GM12878 (cell line): ENCODE data around the gene MACROD2. TPM values are rescaled to one million over a fixed set of nuclear protein-coding genes. Genes with fewer than 3 reads are reported as not detected.

Experiments
- BACH1 ChIP-seq: fragments of 450-650 bp; IDR thresholded peaks from 2 replicates; pipeline ENCODE4 v1.6.1; 2017; ENCODE audit warnings: mild to moderate bottlenecking, borderline replicate concordance
- CBX5 ChIP-seq: sonication (generic); IDR thresholded peaks from 2 replicates; pipeline ENCODE4 v1.6.1; 2016; ENCODE audit warnings: low read depth, moderate library complexity, mild to moderate bottlenecking, inconsistent platforms
- EP300 ChIP-seq, 2 experiments: fragments of 150-350 bp in 1 of 2; IDR thresholded peaks; 2 replicates each; pipeline ENCODE4 v1.6.1; 2011 to 2012; ENCODE audit warnings: low read depth in 2 of 2, low read length in 2 of 2, borderline replicate concordance in 1 of 2, improper control_type of control experiment in 1 of 2, inconsistent platforms in 1 of 2; ENCODE audit not compliant: control insufficient read depth in 1 of 2
- ESRRA ChIP-seq: IDR thresholded peaks from 2 replicates; pipeline ENCODE4 v1.6.1; 2012; ENCODE audit warnings: mild to moderate bottlenecking, low read length, improper control_type of control experiment
- FOXK2 ChIP-seq: fragments of 450-650 bp; IDR thresholded peaks from 2 replicates; pipeline ENCODE4 v1.6.1; 2017; ENCODE audit warnings: mild to moderate bottlenecking, moderate library complexity
- FOXM1 ChIP-seq: IDR thresholded peaks from 2 replicates; pipeline ENCODE4 v1.6.1; 2012; ENCODE audit warnings: low read depth, mild to moderate bottlenecking, inconsistent platforms, low read length, moderate library complexity
- GATAD2B ChIP-seq: fragments of 450-650 bp; conservative IDR thresholded peaks from 2 replicates; pipeline ENCODE4 v1.6.1; 2017; ENCODE audit warnings: low read depth, mild to moderate bottlenecking, moderate library complexity
- IKZF2 ChIP-seq, 2 experiments: fragments of 450-650 bp; IDR thresholded peaks; 2 replicates each; pipeline ENCODE4 v1.6.1; 2017; ENCODE audit warnings: mild to moderate bottlenecking in 2 of 2, moderate library complexity in 2 of 2
- KAT2A ChIP-seq: conservative IDR thresholded peaks from 2 replicates; pipeline ENCODE4 v1.6.1; 2011; ENCODE audit warnings: low read depth, low read length; ENCODE audit not compliant: control insufficient read depth
- MTA3 ChIP-seq: IDR thresholded peaks from 2 replicates; pipeline ENCODE4 v1.6.1; 2012; ENCODE audit warnings: low read length, inconsistent platforms, borderline replicate concordance
- NFXL1 ChIP-seq: fragments of 450-650 bp; IDR thresholded peaks from 2 replicates; pipeline ENCODE4 v1.6.1; 2017; ENCODE audit warnings: antibody characterized with exemption, mild to moderate bottlenecking, borderline replicate concordance
- NR2F1 ChIP-seq: fragments of 450-650 bp; conservative IDR thresholded peaks from 2 replicates; pipeline ENCODE4 v1.6.1; 2017; ENCODE audit warnings: mild to moderate bottlenecking
- POLR2AphosphoS5 ChIP-seq: IDR thresholded peaks from 2 replicates; pipeline ENCODE4 v1.6.1; 2011; ENCODE audit warnings: mild to moderate bottlenecking, low read length, inconsistent platforms
- RFX5 ChIP-seq: IDR thresholded peaks from 2 replicates; pipeline ENCODE4 v1.6.1; 2011; ENCODE audit warnings: low read depth, low read length, improper control_type of control experiment
- SPI1 ChIP-seq: IDR thresholded peaks from 2 replicates; pipeline ENCODE4 v1.6.1; 2011; ENCODE audit warnings: low read depth, mild to moderate bottlenecking, low read length, moderate library complexity, borderline replicate concordance; ENCODE audit not compliant: insufficient read depth
- TCF12 ChIP-seq: IDR thresholded peaks from 2 replicates; pipeline ENCODE4 v1.6.1; 2011; ENCODE audit warnings: low read depth, mild to moderate bottlenecking, low read length
- YY1 ChIP-seq: IDR thresholded peaks from 2 replicates; pipeline ENCODE4 v1.6.1; 2011; ENCODE audit warnings: low read depth, mild to moderate bottlenecking, low read length
- ZBED1 ChIP-seq: IDR thresholded peaks from 2 replicates; pipeline ENCODE4 v1.6.1; 2016; ENCODE audit warnings: borderline replicate concordance
- ZNF24 ChIP-seq: fragments of 450-650 bp; IDR thresholded peaks from 2 replicates; pipeline ENCODE4 v1.6.1; 2017; ENCODE audit warnings: antibody characterized with exemption, mild to moderate bottlenecking
- ZNF384 ChIP-seq: IDR thresholded peaks from 2 replicates; pipeline ENCODE4 v1.6.1; 2012; ENCODE audit warnings: low read depth, mild to moderate bottlenecking, low read length, improper control_type of control experiment, borderline replicate concordance
- polyA plus RNA-seq, 11 experiments: library from polyadenylated mRNA; depleted of rRNA in 4 of 11; unstranded in 6 of 11; stranded (reverse) in 5 of 11; fragments of >200 nt; fragmentation: Nextera tagmentation in 4 of 11; fragmentation: Illumina TruSeq in 1 of 11; extraction: Ambion mirVana in 4 of 11; extraction: Trizol in 1 of 11; gene quantifications; 1 replicate in 1 of 11; 2 replicates in 10 of 11; pipeline versions ENCODE4 v1.2.1 to v1.2.3, GENCODE V29; 2011 to 2016; ENCODE audit warnings: inconsistent platforms in 2 of 11, missing spikeins in 2 of 11, low read depth in 1 of 11
- total RNA-seq, 4 experiments: library from RNA; depleted of rRNA in 3 of 4; stranded (reverse); fragments of >200 nt in 3 of 4; fragmentation: Illumina TruSeq in 1 of 4; extraction: Trizol in 1 of 4; gene quantifications; 2 replicates each; pipeline versions ENCODE4 v1.2.1 to v1.2.3, GENCODE V29; 2013 to 2021
- TF ChIP-seq, protein P1 (sequence below): IDR thresholded peaks from 2 replicates; pipeline ENCODE4 v1.6.1; 2012; ENCODE audit warnings: low read depth, low read length, improper control_type of control experiment
- TF ChIP-seq, protein P2 (sequence below): fragments of 450-650 bp; formaldehyde crosslinking; IDR thresholded peaks from 2 replicates; pipeline ENCODE4 v1.4.0; 2020; ENCODE audit warnings: mild to moderate bottlenecking, moderate library complexity
- TF ChIP-seq, protein P3 (sequence below): fragments of 450-650 bp; IDR thresholded peaks from 2 replicates; pipeline ENCODE4 v1.6.1; 2018; ENCODE audit warnings: borderline replicate concordance, mild to moderate bottlenecking; ENCODE audit not compliant: partially characterized antibody
- TF ChIP-seq, protein P4 (sequence below): IDR thresholded peaks from 2 replicates; pipeline ENCODE4 v1.6.1; 2012; ENCODE audit warnings: low read length, inconsistent platforms

The MACROD2 gene
- total and polyA plus RNA-seq, 10 of the 15 experiments (the other 5 are each of a cell fraction or from before 2014, with no cell fraction given) = 1.1 to 21.5 (median 2.2) TPM

DNA sequence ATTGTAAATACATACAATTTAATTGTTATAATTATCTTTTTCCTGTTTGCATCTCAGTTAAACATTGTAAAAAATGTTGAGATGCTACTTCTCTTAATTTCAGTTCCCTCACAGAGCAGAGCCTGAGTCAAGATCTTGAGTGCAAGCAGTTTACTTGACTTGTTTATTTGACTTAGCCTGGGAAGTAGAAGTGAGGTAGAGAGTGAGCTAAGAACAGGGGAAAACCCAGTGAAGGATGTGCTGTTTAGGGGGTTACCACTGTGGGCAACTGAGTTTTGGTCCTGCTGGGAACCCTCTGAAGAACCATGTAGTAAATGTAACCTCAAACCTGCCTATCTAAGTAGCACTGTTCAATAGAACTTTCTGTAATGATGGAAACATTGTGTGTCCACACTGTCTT, 837.3 kb downstream of the MACROD2 start (continued):
- TF ChIP-seq NFXL1 (no peak), IKZF2 (IDR thresholded peaks at IDR 0.05) (peak; percentile 68 to 78; a peak in 3 of 4 replicates), ESRRA (no peak), FOXK2 (no peak), BACH1 (no peak), YY1 (no peak), NR2F1 (no peak), GATAD2B (no peak), SPI1 (peak; percentile 50; the same call in 1 of the 2 replicates), ZBED1 (no peak), FOXM1 (0 out of 2 replicates have a peak, but pooled peaks have one; percentile 26), EP300 (IDR thresholded peaks at IDR 0.05; ENCODE audit: borderline replicate concordance in 1 of 2, control insufficient read depth in 1 of 2, low read depth in 2 of 2, low read length in 2 of 2) (peak; percentile 76 to 77; a peak in 2 of 4 replicates), ZNF24 (0 out of 2 replicates have a peak, but pooled peaks have one; percentile 43), MTA3 (peak; percentile 51; the same call in 1 of the 2 replicates), RFX5 (no peak), KAT2A (no peak), POLR2AphosphoS5 (no peak), TCF12 (0 out of 2 replicates have a peak, but pooled peaks have one; percentile 53), CBX5 (no peak), ZNF384 (no peak)
- TF ChIP-seq, protein P1, sequence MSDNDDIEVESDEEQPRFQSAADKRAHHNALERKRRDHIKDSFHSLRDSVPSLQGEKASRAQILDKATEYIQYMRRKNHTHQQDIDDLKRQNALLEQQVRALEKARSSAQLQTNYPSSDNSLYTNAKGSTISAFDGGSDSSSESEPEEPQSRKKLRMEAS = no peak
- TF ChIP-seq, protein P2, sequence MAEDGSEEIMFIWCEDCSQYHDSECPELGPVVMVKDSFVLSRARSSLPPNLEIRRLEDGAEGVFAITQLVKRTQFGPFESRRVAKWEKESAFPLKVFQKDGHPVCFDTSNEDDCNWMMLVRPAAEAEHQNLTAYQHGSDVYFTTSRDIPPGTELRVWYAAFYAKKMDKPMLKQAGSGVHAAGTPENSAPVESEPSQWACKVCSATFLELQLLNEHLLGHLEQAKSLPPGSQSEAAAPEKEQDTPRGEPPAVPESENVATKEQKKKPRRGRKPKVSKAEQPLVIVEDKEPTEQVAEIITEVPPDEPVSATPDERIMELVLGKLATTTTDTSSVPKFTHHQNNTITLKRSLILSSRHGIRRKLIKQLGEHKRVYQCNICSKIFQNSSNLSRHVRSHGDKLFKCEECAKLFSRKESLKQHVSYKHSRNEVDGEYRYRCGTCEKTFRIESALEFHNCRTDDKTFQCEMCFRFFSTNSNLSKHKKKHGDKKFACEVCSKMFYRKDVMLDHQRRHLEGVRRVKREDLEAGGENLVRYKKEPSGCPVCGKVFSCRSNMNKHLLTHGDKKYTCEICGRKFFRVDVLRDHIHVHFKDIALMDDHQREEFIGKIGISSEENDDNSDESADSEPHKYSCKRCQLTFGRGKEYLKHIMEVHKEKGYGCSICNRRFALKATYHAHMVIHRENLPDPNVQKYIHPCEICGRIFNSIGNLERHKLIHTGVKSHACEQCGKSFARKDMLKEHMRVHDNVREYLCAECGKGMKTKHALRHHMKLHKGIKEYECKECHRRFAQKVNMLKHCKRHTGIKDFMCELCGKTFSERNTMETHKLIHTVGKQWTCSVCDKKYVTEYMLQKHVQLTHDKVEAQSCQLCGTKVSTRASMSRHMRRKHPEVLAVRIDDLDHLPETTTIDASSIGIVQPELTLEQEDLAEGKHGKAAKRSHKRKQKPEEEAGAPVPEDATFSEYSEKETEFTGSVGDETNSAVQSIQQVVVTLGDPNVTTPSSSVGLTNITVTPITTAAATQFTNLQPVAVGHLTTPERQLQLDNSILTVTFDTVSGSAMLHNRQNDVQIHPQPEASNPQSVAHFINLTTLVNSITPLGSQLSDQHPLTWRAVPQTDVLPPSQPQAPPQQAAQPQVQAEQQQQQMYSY (CRISPR knock-in tag) = no peak
- TF ChIP-seq, protein P3, sequence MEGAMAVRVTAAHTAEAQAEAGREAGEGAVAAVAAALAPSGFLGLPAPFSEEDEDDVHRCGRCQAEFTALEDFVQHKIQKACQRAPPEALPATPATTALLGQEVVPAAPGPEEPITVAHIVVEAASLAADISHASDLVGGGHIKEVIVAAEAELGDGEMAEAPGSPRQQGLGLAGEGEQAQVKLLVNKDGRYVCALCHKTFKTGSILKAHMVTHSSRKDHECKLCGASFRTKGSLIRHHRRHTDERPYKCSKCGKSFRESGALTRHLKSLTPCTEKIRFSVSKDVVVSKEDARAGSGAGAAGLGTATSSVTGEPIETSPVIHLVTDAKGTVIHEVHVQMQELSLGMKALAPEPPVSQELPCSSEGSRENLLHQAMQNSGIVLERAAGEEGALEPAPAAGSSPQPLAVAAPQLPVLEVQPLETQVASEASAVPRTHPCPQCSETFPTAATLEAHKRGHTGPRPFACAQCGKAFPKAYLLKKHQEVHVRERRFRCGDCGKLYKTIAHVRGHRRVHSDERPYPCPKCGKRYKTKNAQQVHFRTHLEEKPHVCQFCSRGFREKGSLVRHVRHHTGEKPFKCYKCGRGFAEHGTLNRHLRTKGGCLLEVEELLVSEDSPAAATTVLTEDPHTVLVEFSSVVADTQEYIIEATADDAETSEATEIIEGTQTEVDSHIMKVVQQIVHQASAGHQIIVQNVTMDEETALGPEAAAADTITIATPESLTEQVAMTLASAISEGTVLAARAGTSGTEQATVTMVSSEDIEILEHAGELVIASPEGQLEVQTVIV = no peak
- TF ChIP-seq, protein P4, sequence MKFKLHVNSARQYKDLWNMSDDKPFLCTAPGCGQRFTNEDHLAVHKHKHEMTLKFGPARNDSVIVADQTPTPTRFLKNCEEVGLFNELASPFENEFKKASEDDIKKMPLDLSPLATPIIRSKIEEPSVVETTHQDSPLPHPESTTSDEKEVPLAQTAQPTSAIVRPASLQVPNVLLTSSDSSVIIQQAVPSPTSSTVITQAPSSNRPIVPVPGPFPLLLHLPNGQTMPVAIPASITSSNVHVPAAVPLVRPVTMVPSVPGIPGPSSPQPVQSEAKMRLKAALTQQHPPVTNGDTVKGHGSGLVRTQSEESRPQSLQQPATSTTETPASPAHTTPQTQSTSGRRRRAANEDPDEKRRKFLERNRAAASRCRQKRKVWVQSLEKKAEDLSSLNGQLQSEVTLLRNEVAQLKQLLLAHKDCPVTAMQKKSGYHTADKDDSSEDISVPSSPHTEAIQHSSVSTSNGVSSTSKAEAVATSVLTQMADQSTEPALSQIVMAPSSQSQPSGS = peak; percentile 76
